ENCODE data around the gene ZDHHC3.
"Not testable (repeated sequence)": the region's sequence is repeated elsewhere in the genome, so short reads cannot be mapped to it uniquely, and the experiment has no call there.

The ZDHHC3 gene

GRCh38 chr3:44995142-44995770 is 19.3 kb upstream of the ZDHHC3 start:
- DNase-seq (ENCODE audit: low spot score) = no peak

GRCh38 chr3:44993471-44994205 is 17.7 kb upstream of the ZDHHC3 start:
- no peak for DNase-seq (ENCODE audit: low spot score)

DNA sequence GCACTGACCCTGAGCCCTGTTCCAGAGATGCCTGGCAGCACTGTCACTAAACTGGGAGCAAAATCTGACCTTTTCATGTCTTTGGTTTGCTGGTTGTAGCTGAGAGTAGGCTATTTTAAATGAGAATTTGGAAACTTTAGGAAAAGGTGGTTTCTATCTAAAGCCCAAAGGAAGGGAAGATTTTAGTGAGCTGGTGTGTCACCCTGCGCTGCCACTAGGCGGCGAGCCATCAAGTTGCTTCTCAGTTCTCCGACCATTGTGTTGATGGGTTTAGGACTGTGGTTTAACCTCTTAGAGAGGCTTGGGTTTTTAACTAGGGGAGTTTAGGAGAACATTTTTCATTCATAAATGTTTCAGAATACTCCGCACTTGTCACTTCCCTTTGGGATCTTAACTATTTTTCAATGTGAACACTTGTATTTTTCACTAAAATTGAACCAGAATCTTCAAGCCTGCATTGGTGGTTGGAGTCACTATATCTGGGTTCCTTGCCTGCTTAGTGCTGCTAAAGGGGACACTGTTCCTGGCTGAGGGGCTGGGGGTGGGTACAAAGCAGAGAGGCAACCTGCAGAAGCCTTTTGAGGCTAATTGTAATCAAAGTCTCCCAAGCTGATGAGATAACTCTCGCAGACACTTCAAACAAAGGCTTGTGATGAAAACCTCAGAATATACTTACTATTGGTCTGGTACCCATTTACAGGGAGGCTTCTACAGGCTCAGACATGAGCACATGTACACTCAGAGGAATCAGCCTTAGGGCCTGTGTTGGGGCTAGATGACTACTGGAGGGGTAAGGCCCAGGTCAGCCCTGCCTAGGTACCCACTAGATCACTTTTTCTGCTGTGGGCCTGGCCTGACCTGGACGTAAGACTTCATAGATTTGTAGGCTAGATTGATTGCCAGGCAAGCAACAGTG is 16.8 kb upstream of the ZDHHC3 start:
- peak; percentile 25 for DNase-seq (ENCODE audit: low spot score)

GRCh38 chr3:44991326-44991725 is 15.4 kb upstream of the ZDHHC3 start:
- DNase-seq (ENCODE audit: low spot score) = no peak

DNA sequence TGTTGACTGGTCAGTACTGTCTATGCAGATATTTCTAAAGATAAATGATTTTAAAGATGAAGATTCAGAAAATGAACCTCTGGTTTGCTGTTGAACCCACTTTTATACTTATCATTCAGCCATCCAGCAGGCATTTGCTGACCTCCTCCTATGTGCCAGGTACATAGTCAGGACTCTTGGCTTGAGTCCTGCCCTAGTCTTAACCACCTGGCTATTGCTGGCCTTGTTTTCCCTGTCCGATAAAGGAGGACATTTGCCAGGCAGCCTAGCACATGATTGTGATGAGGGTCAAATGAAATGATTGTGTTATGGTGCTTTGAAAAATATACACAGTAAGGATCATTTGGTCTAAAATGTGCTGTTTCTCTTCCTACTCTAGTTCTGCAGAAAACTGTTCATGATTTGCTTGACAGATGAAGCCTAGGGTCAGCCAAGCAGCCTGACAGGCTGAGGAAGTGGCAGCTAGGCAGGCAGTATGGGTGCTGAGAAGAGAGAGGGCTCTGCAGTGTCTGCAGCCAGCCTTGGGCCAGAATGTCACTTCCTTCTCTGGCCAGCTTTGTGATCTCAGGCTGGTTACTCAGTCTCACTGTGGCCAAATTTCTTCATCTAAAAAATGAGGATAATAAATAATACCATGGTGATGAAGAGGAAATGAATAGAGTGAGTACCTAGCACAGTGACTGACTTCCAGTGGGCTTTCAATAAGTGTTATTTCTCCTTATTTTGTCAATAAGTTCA is 13.8 kb upstream of the ZDHHC3 start:
- DNase-seq (ENCODE audit: low spot score) = no peak

GRCh38 chr3:44989141-44989540 is 13.2 kb upstream of the ZDHHC3 start:
- DNase-seq (ENCODE audit: low spot score) = no peak

GRCh38 chr3:44988073-44988472 is 12.1 kb upstream of the ZDHHC3 start:
- DNase-seq (ENCODE audit: low spot score) = no peak

DNA sequence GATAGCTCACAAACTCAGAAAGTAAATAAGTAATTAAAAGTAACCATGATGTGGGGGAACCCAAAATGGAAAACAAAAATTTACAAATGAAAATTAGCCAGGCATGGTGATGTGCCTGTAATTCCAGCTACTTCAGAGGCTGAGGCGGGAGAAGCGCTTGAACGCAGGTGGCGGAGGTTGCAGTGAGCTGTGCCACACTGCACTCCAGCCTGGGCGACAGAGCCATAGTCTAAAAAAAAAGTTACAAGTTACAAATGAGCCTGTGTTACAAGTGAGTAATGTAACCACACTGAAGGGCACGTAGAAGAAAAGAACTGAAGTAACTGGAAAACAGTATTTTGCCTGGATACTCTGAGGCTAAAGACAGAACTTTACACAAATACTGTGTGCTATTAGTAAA is 11.4 kb upstream of the ZDHHC3 start:
- DNase-seq (ENCODE audit: low spot score) = no peak

DNA sequence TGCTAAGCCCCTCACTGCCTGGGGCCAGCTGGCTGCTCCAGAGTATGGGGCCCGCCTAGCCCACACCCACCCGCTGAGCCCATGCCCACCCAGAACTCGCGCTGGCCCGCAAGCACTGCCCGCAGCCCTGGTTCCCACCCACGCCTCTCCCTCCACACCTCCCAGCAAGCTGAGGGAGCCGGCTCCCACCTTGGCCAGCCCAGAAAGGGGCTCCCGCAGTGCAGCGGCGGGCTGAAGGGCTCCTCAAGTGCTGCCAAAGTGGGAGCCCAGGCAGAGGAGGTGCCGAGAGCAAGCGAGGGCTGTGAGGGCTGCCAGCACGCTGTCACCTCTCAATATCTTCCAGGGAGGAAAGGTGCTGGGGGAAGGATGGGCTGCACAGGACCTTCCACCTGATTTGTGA is 10.4 kb upstream of the ZDHHC3 start:
- not testable (repeated sequence) for DNase-seq (ENCODE audit: low spot score)

- DNase-seq (ENCODE audit: low spot score) = no peak
These were observed 8.4 kb upstream of the ZDHHC3 start for GRCh38 chr3:44984335-44984734.

DNA sequence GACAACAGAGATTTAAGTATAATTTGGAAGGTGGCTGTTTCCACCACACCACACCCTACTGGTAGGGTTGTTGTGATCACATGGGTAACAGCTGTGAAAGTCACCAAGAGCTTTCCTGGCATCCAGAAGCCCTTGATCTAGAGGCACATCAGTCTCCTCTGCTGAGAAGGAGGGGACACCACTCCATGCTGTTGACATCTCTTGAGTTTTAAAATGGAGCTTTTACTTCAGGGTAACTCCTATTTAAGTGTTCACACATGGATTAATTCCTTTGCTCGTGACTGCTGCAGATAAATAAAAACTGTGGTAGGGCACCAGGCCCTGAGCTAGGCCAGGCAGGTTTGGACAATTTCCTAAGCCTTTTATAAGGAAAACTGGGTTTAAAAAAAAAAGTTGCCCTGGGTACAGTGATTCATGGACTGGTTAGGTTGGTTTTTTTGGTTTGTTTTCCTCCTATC is 7.5 kb upstream of the ZDHHC3 start:
- DNase-seq (ENCODE audit: low spot score) = no peak

- no peak for DNase-seq (ENCODE audit: low spot score)
These were observed 6.8 kb upstream of the ZDHHC3 start for GRCh38 chr3:44982817-44983216.

- DNase-seq (ENCODE audit: low spot score) = no peak
These were observed 5.8 kb upstream of the ZDHHC3 start for GRCh38 chr3:44981751-44982150.

DNA sequence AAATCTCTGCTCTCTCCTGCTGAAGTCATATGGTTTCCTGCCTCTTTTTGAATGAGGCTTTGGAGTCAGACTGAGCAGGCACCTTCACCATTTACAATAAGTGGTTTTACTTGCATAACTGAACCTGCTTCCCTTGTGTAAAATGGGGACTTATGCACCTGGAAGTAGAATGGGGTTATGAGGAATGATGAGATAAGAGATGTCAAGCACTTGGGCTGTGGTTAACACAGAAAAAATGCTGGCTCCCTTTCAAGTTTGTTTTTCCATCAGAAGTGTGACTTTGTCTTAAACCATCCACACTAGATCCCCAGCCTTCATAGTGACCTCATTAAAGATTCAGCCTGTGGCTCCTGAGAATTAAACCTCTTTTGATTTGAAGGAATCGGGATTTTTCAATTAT is 5.2 kb upstream of the ZDHHC3 start:
- DNase-seq (ENCODE audit: low spot score) = no peak

- DNase-seq (ENCODE audit: low spot score) = no peak
These were observed 1.6 kb downstream of the ZDHHC3 start for GRCh38 chr3:44974416-44974815.

DNA sequence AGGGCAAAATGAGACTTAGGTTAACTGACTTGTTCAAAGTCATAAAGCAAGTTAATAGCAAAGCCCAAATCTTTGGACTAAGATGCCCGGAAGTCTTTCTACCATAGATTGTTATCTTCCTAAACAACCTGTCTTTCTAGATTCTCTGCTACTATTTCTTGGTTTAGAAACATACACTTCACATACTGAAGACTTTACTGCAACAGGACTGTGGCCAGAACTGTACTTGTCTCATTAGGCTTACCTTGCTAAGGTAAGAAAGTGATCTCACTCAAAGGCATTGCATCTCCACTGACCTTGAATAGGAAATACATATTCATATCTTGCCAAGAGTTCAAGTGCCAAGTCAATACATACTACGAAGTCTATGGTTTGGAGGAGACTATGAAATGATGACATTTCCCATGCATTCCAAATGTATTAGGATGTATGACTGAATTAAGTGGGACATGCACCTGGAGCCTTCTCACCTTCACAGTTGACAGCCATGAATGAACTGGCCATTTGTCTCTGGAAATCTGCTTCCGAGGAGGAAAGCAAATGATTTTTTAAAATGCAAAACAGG is 5.0 kb downstream of the ZDHHC3 start:
- DNase-seq (ENCODE audit: low spot score) = no peak

- no peak for DNase-seq (ENCODE audit: low spot score)
These were observed 6.2 kb downstream of the ZDHHC3 start for GRCh38 chr3:44969828-44970179.

- DNase-seq (ENCODE audit: low spot score) = peak; percentile 16
These were observed 6.7 kb downstream of the ZDHHC3 start for GRCh38 chr3:44969154-44969827.

- no peak for DNase-seq (ENCODE audit: low spot score)
These were observed 7.5 kb downstream of the ZDHHC3 start for GRCh38 chr3:44968447-44968858.

DNA sequence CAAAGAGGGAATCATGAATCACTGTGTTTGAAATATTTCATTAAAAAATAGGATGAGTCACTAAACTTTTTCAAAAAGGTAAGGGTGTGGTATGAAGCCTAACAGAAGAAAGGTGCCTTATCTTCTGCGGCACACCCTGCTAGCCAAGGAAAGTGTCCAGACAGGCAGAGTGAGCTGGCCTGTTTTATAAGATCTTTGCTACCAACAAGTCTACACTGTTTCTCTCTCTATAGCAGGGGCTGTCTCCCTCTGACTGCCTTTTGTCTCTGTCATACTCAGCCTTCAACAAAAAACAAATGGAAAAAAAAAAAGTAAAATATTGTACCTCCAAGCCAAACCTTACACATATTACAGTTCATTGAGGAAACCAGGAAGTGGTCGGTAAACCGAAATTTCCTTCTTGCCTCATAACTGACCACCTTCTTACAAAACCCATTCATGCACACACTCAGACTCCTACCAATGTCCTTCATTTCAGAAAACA is 9.1 kb downstream of the ZDHHC3 start:
- no peak for DNase-seq (ENCODE audit: low spot score)

DNA sequence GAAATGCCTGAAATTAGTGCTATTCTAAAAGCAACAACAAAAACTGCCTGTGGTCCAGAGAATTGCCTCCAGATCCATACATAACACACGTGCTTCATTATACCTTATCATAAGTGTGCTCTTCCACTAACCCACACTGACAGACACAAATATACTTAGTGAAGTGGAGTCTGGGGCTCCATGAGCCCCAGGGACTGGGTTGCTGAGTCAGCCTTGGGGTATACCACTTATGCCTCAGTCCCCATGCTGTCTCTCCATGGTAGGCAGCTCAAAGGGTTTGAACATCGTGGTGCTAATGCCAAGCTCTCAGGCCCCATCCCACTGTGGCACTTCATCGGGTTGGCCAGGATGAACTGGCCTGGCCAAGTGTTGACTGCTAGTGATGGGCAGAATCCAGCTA is 10.8 kb downstream of the ZDHHC3 start:
- no peak for DNase-seq (ENCODE audit: low spot score)
